Stimulated activated CD8-positive, alpha-beta memory T cell treated with anti-CD3 and anti-CD28 coated beads, Interleukin-12 subunit alpha, Interleukin-12 subunit beta, amount 100 ng/mL, for 24 hours (primary cell): Measurements from ENCODE around the gene TXNRD3.
"Not testable (repeated sequence)": the region's sequence is repeated elsewhere in the genome, so short reads cannot be mapped to it uniquely, and the experiment has no call there.

Source experiments
- DNase-seq: peaks from one replicate; pipeline ENCODE4 v3.0.0-alpha.2; 2020; ENCODE audit errors: extremely low read depth

Gene TXNRD3

GRCh38 chr3:126646674-126647073, 8.2 kb downstream of the TXNRD3 start:
- no peak for DNase-seq

- DNase-seq: no peak
Observed at GRCh38 chr3:126644615-126645014, 10.3 kb downstream of the TXNRD3 start.

DNA sequence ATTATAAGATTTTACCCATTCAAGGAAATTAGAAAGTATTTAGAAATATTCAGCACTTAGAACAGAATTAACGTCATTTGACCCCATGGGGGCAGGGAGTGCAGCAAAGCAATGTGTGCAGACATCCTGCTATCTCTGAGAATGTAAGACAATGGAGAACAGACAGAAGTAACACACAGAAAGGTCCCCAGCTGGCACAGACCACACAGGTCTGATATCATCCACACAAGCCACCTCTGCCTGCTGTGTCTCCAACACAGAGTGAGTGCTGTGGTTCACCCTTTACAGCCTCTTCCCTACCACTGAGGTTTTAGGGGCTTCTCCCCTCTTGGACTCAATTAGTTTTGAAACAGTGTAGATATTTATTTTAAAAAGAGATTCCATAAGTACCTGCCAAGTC, 16.1 kb downstream of the TXNRD3 start:
- no peak for DNase-seq

DNA sequence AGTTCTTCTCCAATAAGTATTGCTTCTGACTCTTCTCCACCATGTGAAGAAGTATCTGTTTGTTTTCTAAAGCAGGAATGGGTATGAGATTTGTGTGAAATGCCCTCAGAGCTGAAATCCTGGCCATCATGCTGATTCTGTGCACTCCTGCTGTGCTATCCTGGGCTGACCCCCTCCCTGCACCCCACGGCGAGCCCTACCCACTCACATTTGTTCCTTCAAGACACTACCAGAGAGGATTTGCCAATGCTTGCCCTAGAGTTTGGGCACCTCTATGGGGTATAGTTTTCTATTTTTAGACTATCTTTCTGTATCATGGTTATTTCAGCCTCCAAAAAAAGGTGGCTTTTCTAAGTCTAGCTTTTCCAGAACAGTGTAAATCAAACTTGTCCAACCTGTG, 18.5 kb downstream of the TXNRD3 start:
- no peak for DNase-seq

DNA sequence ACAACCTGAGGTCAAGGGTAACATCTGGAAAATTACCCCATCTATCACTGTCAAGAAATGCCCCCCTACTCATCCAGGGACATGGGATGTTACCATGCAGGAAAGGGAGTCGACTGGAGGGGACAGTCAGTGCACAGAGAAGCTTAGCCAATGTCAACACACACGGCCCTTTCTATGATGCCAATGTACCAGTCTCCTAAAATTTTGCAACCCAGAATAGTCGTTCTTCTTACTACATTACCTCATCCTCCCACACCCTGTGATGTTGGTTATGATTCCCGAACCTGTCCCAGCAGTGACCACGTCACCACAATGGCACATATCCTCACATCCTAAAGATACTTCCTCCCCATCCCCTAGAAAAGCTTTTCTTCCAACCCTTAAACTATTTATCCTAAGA, 20.1 kb downstream of the TXNRD3 start:
- no peak for DNase-seq

- no peak for DNase-seq
Observed at GRCh38 chr3:126630020-126630419, 24.9 kb downstream of the TXNRD3 start.

DNA sequence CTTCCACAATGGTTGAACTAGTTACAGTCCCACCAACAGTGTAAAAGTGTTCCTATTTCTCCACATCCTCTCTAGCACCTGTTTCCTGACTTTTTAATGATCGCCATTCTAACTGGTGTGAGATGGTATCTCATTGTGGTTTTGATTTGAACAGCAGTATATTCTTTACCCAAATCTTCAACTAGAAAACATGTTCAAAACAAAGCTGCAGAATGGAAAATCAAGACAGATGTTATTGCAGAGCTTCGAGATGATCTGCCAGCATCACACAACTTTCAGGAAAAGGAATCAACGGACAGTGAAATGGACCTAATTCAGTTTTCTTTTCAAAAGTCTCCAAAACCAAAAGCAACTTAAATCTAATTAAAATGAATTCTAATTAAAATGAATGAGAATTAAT, 29.2 kb downstream of the TXNRD3 start:
- not testable (repeated sequence) for DNase-seq

GRCh38 chr3:126622694-126623093, 32.2 kb downstream of the TXNRD3 start:
- no peak for DNase-seq

DNA sequence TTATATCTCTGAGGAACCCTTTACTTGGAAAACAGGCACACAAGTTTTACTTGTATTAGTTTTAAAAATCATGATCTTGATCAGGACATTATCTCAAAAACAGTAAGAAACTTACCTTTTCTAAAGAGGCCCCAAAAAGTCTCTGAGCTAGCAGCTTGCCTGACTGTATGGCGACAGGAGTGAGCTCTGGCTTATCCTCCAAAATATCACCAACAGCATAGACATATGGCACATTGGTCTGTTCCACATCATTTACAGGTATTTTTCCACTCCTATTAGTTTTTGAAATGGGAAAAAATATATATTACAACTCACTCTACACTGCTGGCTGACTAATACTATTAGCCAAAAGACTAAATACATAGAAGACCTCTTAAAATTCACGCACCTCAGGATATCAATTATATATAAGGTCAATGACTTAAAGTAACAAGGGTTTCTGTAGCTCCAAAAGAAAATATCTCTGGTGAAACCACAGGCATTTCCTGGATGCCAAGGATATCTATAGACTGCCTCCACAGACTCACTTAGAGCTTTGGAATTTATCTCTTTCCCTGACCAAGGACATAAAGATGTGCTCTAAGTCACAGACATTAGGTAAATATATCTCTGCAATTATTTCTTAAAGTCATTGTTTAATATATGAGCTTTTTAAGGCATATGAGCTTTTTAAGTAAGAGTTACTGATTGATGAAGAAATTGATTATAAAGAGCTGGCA, 33.1 kb downstream of the TXNRD3 start:
- no peak for DNase-seq

DNA sequence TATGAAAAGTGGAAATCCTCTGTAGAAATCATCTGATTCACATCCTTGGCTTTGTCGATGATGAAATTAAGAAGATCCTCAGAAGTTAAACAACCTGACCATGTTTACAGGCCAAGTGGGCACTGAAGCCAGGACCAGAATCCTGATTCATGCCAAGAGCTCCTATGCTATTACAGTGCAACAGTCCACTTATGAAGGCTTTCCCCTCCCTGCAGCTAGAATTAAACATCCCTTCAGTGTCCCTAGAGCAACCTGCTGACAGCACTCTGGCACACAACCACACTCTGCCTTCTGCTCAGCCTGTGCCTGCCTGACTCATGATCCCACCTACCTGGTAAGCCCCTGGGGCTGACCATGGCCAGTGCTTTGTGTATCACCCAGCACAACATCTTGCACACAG, 33.8 kb downstream of the TXNRD3 start:
- no peak for DNase-seq

DNA sequence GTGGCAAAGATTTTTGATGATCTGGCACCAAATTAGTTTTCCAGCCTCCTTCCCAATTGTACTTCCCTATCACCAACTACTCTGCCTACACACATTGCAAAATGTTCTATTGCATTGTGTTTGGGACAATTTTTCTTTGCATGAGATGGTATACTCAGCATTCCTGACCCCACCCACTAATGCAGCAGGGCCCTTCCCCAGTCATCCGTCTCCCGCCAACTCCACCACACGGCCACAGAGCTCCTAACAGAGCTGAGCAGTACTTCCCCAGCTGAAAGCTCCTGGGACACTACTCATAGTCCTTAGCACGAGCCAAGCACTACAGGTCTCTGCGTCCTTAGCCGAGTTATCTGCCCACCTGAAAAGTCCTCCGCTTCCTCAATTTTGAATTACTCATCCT, 34.2 kb downstream of the TXNRD3 start:
- DNase-seq: no peak

GRCh38 chr3:126618760-126619159, 36.2 kb downstream of the TXNRD3 start:
- no peak for DNase-seq

DNA sequence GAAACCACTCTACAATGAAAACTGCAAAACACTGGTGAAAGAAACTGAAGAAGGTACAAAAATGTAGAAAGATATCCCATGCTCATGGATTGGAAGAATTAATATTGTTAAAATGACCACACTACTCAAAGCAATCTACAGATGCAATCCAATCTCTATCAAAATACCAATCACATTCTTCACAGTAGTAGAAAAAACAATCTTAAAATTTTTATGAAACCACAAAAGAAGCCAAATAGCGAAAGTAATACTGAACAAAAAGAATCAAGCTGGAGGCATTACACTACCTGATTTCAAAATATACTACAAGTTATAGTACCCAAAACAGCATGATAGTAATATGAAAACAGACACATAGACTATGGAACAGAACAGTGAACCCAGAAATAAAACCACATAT, 36.9 kb downstream of the TXNRD3 start:
- no peak for DNase-seq

DNA sequence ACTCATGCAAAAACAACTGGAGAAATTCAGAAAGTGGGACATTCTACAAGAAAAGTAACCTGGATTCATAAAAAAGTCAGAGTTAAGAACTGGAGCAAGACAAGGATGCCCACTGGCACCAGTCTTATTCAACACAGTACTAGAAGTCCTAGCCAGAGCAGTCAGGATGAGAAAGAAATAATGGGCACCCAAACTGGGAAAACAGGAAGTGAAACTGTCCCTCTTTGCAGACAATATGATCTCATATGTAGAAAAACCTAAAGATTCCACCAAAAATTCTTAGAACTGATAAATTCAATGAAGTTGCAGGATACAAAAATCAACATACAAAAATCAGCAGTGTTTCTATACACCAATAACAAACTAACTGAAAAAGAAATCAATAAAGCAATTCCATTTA, 37.4 kb downstream of the TXNRD3 start:
- DNase-seq: no peak

GRCh38 chr3:126616931-126617330, 38.0 kb downstream of the TXNRD3 start:
- no peak for DNase-seq

GRCh38 chr3:126613479-126614188, 41.3 kb downstream of the TXNRD3 start:
- no peak for DNase-seq

GRCh38 chr3:126612479-126613205, 42.3 kb downstream of the TXNRD3 start:
- DNase-seq: no peak

DNA sequence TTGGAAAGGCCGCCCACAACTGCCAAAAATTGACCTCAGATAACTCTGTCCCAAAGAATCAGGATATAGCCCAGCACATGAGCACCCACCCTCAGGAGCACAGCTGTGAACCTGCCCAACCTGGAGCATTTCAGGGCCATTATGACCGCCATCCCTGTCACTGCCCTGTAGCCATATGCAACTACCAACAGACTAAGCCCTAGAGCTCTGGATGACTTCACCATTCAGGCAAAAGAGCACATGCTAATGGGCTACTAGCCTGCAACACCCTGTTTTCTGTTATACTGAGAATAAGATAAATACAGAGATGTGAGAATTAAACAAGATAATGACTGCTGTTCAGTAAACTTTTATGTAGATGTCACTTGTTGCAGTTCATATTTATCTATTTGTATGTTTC, 45.0 kb downstream of the TXNRD3 start:
- no peak for DNase-seq

DNA sequence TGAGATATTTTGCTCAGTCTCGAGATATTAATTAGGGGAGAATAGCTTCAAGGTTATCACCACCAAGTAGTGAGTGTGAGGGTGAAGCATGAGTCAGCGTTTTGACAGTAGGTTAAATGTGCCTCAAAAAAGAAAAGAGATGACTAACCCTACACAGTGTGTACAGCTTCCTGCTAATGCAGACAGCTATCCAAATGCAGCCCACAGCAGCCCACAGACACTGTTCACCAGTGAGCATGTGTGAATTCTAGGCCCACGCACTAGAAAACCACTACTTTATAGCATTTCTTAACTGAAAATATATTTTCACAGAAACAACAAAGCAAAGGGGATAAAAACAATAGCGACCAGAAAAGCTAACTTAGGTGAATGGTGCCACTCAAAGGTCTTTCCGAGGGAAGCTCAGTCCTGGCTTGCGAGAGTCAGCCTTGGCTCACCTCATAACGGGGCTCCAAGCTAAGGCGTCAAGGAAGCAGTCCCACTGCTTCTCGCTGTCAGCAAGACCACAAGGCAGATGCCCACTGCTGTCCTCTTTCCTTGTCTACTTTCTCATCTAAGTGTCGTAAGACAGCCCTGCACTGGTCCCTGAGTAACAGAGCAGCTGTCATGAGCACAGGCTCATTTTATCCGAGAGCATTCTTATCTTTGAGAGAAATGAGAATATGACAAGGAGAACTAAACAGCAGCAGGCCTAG, 47.6 kb downstream of the TXNRD3 start:
- no peak for DNase-seq

DNA sequence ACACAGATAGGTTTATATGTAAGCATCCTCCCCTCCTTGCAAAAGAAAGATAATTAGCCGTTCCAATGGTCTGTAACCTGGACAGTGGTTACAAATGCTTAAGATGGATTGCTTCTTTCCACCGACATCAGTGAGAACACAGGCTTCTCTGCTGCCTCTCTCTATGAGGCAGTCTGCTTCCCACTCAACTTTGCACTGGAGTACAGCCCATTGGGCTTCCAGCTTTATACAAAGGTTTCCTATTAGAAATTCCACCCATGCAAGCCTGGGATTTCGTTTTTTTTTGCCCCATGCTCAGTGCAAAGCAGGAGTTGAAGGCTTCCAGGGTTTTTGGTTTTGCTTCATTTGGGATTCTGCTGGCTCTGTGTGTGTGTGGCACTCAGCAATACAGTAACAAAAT, 48.9 kb downstream of the TXNRD3 start:
- DNase-seq: no peak

- no peak for DNase-seq
Observed at GRCh38 chr3:126604691-126605090, 50.2 kb downstream of the TXNRD3 start.

DNA sequence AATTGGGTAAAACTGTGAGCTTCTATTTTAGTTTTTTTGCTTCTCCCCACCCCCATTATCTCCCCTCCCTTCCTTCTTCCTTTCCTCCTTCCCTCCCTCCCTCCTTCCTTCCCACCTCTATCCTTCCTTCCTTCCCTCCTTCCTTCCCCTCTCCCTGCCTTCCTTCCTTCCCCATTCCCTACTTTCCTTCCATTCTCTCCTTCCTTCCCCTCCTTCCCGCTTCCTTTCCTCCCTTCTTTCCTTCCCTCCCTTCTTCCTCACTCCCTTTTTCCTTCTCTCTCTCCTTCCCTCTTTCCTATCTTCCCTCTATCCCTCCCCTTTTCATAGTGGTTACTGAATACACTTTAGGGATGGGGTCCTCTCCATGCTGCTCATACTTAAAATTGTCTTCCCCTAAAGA, 55.8 kb downstream of the TXNRD3 start:
- DNase-seq: no peak
